Measurements from ENCODE around the gene C2CD5.

DNA sequence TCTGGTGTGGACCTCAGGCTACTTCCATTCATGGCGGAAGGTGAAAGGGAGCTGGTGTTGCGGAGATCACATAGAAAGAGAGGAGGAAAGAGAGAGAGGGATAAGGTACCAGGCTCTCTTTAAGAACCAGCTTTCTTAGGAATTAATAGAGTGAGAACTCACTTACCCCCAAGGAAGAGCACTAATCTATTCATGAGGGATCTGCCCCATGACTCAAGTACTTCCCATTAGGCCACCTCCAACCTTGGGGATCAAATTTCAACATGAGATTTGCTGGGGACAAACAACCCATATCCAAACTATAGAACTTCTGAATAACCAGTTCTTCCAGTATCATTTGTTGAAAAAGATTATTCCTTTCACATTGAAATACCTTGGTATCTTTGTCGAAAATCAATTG is 34.0 kb upstream of the C2CD5 start:
- TF ChIP-seq, protein P1, sequence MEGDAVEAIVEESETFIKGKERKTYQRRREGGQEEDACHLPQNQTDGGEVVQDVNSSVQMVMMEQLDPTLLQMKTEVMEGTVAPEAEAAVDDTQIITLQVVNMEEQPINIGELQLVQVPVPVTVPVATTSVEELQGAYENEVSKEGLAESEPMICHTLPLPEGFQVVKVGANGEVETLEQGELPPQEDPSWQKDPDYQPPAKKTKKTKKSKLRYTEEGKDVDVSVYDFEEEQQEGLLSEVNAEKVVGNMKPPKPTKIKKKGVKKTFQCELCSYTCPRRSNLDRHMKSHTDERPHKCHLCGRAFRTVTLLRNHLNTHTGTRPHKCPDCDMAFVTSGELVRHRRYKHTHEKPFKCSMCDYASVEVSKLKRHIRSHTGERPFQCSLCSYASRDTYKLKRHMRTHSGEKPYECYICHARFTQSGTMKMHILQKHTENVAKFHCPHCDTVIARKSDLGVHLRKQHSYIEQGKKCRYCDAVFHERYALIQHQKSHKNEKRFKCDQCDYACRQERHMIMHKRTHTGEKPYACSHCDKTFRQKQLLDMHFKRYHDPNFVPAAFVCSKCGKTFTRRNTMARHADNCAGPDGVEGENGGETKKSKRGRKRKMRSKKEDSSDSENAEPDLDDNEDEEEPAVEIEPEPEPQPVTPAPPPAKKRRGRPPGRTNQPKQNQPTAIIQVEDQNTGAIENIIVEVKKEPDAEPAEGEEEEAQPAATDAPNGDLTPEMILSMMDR (IDR thresholded peaks at IDR 0.05 in 8 of 11, conservative IDR thresholded peaks at IDR 0.05 in 3 of 11): no peak
- TF ChIP-seq POLR2AphosphoS5 (IDR thresholded peaks at IDR 0.05) (no peak), POLR2A (IDR thresholded peaks at IDR 0.05) (no peak)

All from spleen (tissue), 7 donors.